GM21786 (cell line): ENCODE results near the gene PRICKLE3.
"Not testable (repeated sequence)": the region's sequence is repeated elsewhere in the genome, so short reads cannot be mapped to it uniquely, and the experiment has no call there.

Experiments used
- ATAC-seq: cut with Tn5 transposase; IDR thresholded peaks from one replicate; pipeline ENCODE4 v1.9.1; 2021; ENCODE audit not compliant: unreplicated experiment

Gene PRICKLE3

DNA sequence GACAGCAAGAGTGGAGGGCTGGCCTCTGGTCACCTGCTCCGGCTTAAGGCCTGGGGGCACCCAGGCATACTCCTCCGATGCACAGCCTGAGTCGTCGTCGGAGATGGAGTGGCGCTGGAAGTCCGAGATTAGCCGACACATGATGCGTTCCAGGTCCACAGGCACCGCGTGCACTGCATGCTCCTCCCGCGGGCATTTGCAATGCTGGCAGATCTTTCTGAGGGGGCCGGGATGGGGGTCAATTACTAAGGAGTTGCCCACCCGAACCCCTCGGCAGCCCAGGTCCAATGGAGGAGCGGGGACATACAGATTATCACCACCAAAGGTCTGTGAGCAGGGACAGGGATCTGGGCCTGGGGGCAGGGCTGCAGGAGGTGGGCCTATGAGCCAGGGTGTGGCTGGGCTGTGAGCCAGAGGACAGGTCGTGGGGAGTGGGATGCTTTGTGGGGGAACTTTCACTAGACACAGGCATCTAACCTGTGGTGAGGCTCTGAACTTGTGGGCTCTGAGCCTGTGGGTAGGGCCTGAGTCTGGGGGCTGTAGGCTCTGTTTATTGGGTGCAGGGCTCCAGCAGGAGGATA, 2.4 kb downstream of the PRICKLE3 start:
- no peak for ATAC-seq

DNA sequence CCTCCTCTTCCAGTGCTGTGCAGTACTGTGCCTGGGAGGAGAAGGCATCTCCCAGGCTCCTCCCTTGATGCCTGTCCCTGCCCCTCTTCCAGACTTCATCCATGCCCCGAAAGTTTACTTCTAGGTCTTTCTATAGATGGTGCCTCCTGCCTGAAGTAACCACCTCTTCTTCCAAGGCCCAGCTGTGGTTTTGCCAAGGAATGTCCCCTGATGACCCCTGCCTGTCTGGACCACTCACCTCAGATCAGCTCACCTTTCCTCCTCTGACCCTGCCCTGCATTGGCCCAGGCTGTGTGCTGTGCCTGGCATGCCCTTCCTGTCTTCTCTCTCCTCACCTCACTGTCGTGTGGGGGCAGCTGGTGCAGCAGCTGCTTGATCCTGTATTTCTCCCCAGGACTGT, 6.8 kb downstream of the PRICKLE3 start:
- no peak for ATAC-seq

GRCh38 chrX:49178537-49178936, 7.6 kb downstream of the PRICKLE3 start:
- no peak for ATAC-seq

DNA sequence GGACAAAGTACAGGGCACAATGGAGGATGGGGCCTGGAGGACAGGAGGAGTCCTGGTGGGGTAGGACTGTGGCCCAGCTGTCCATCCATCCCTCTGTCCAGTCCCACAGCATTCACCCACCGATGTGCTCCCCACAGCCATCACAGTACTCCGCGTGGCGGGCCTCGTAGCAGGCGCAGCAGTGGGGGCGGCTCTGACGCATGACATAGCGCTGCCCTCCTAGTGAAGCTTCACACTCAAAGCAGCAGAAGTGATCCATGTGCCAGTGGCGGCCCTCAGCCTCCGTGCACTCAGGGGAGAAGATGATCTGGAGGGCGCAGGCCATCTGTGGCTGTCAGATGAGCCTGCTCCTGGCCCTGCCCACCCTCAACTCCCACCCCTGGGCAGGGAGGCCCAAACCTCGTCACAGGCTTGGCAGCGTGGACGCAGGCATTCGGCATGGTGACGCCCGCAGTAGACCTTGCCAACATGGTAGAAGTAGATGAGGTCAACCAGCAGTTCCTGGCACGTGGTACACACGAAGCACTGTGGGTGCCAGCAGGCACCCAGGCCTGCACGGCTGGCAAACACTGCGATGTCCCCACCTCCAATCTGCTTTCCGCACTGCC, 8.2 kb downstream of the PRICKLE3 start:
- ATAC-seq = no peak

DNA sequence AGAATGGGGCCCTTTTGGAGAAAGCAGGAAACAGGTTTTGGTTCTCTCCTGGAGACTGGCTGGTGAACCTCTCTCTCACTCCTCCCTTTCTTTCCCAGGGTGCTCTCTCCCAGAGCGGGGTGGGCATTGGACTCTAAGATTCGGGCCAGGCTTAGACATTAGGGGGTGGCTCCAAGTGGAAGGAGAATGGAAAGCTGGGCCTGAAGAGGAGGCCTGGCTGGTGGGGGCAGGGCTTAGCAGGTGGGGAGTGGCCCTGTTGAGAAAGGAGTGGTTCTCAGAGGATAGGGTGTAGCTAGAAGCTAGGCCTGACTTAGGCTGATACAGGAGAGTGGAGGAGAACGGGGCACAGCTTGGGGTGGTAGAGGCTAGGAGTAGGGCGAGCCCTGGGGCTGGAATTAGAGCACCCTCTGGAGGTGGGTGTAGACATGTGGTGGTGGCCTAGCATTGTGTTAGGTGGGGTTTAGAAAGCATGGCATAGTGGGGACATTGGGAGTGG, 8.8 kb downstream of the PRICKLE3 start:
- no peak for ATAC-seq

DNA sequence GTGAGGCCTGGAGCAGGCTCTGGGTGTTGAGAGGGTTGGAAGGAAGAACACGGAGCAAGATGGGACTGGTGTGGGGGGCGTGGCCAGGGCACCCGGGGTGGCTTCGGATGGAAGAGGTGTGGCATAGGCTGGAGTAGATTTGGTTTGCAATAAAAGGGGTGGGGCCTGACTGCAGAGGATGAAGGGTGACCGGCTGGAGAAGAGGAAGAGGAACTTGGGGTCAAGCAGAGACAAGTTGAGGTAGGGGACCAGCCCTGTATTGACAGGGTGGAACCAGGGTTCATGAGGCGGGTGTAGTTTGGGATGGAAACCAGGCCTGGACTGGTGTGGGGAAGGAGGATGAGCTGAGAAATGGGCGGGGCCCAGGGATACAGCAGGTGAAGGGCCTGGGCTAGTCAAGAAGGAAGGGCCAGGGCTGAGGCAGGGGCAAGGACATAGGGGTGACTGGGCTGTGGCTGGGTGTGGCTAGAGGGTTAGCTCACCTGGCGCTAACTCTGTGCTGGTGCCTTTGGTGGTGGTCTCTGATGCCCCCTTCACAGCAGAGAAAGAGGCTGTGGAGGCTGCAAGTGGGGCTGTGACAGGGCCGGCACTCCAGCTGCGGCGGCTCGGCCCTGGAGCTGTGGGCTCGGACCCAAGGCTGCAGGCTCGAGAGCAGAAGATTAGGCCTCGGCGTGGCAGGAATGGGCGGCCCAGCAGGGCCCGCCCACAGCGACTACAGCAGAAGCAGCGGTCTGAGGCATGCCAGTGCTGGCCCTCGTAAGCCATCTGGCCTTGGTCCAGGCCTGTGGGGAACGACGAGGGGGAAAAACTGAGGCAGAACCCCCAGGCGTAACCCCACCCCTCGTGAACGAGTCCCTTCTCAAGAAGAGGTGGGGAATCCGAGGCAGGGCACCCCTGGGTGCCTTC, 9.5 kb downstream of the PRICKLE3 start:
- ATAC-seq = no peak

DNA sequence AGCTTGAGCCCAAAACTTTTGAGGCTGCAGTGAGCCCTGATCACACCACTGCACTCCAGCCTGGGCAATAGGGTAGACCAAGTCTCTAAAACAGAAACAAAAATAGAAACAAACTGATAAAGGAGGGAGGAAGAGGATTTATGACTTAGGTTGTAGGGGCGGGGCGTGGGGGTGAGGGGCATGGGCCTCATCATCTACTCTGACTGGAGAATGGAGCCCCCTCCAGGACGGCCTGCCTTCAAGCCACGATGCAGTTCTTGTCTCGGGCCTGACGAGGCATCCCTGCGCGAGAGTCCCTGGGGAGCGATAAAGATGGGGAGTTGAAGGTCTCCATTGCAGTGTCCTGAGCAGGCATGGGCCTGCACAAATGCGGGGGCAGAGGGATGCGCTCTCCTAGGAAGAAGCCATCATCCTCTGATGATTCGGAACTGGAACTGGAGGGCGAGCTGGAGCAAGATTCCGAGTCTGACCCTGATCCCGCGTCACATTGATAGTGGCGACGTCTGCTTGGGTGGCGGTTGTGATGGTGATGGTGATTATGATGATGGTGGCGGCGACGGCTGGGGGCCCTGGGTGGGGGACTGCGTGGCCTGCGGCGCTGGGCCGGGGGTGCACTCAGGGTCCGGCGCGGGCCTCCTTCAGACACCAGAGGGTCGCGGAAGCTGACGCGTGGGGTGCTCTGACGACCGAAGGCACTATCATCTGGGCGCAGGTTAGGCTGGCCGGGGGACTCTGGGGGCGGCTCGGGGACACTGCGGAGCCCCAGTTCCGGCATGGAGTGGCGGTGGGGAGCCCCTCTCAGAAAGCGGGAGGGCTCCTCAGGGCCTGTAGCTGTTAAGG, 10.5 kb downstream of the PRICKLE3 start:
- ATAC-seq = no peak

- ATAC-seq = no peak
Measured at GRCh38 chrX:49174723-49175122, 11.4 kb downstream of the PRICKLE3 start.

- not testable (repeated sequence) for ATAC-seq
Measured at GRCh38 chrX:49173544-49173943, 12.6 kb downstream of the PRICKLE3 start.

GRCh38 chrX:49172280-49172780, 13.8 kb downstream of the PRICKLE3 start:
- ATAC-seq = peak; percentile 66

DNA sequence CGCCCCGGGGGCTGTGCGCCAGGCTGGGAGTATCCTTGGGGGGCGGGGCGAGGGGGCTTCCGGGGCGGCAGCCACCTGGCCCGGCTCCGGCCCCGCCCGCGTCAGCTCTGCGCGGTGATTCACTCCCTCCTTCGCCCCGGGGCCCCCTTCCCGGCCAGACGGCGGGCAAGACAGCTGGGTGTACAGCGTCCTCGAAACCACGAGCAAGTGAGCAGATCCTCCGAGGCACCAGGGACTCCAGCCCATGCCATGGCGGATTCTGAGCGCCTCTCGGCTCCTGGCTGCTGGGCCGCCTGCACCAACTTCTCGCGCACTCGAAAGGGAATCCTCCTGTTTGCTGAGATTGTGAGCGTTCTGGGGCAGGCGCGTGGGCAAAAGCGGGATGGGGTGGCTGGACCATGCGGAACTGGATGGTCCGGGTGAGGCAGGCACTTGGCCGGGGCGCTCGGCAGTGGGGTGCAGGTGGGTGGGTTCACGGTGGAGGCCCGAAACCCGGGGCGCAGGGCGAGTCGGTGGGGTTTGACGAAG, 14.4 kb downstream of the PRICKLE3 start, which contains the start of gene PLP2:
TSS of gene PLP2 (plus strand) at position 147 of the 528 bp plus-strand sequence. CDS start at position 250, 103 bp downstream.
- ATAC-seq = peak; percentile 23

GRCh38 chrX:49167740-49168108, 18.4 kb downstream of the PRICKLE3 start:
- no peak for ATAC-seq

GRCh38 chrX:49166914-49167739, 19.0 kb downstream of the PRICKLE3 start:
- peak; percentile 24 for ATAC-seq

DNA sequence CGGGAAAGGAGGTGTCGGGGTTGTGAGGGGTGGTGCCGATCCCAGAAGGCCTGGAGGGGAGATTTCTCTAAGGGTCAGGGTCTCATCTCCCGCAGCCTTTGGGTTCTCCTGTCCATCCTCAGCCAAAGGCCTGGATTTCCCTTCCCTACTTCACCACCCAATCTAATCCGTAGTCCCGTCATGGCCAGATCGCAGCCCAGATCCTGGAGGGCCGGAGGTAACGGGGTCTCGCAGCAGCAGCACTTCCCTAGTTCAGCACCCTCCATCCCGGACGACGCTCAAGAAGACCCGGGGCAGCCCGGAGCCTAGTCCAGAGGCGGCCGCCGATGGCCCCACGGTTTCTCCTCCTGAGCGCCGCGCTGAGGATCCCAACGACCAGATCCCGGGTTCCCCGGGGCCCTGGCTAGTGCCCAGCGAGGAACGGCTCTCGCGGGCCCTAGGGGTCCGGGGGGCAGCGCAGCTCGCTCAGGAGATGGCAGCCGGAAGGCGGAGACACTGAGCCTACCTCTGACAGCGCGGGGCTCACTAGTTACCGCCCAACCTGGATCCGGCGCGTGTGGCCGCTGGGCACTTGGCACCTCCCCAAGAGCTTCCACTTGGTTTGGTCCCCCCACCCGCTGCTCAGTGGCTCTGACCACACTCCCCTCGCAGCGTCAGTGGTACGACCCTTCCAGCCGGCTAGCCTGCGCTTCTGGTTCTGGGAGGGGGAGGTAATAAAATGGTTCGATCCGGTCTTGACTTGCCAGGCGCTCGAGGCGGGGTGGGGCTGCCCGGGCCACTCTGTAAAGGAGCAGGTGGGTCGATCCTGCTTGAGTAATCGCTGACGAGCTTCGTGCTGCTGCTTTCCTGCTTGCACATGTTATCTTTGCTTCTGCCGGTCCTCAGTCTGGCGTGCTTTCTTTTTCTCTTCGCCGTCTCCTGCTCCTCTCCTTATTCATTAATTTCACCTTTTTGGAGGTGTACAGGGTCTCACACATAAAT, 20.0 kb downstream of the PRICKLE3 start:
- ATAC-seq = peak; percentile 30

DNA sequence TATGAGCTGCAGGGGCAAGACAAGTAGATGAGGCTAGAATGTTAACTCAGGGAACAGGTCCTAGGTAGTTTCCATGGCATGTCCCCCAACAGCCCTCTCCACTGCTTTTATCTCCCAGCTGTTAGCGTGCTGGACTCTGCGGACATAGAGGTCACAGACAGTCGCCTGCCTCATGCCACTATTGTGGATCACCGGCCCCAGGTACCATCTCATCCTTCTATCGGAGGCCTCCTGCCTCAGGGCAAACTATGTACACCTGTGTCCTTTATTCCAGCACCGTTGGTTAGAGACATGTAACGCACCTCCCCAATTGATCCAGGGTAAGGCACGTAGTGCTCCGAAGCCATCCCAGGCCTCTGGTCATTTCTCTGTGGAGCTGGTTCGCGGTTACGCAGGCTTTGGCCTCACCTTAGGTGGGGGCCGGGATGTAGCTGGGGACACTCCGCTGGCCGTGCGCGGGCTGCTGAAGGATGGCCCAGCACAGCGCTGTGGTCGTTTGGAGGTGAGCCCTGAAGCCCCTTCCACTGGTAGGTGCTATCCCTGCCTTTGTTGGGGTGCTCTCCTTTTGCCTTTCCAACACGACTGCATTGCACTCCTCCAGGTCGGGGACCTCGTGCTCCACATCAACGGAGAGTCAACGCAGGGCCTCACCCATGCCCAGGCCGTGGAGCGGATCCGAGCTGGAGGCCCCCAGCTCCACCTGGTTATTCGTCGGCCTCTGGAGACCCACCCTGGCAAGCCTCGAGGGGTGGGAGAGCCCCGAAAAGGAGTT, 21.4 kb downstream of the PRICKLE3 start:
- no peak for ATAC-seq

GRCh38 chrX:49163555-49164419, 22.4 kb downstream of the PRICKLE3 start:
- ATAC-seq = peak; percentile 43

- ATAC-seq = no peak
Measured at GRCh38 chrX:49162620-49163019, 23.6 kb downstream of the PRICKLE3 start, which contains the start of gene MAGIX. Gene MAGIX (plus strand): TSS chrX:49162758. CDS start chrX:49162890, 132 bp downstream.
